Brain pericyte (primary cell): Measurements from ENCODE around the gene NUDT1.

Experiments
- DNase-seq: peaks from one replicate; pipeline ENCODE4 v3.0.0-alpha.2; 2012; ENCODE audit warnings: low read depth, low spot score

Gene NUDT1

DNA sequence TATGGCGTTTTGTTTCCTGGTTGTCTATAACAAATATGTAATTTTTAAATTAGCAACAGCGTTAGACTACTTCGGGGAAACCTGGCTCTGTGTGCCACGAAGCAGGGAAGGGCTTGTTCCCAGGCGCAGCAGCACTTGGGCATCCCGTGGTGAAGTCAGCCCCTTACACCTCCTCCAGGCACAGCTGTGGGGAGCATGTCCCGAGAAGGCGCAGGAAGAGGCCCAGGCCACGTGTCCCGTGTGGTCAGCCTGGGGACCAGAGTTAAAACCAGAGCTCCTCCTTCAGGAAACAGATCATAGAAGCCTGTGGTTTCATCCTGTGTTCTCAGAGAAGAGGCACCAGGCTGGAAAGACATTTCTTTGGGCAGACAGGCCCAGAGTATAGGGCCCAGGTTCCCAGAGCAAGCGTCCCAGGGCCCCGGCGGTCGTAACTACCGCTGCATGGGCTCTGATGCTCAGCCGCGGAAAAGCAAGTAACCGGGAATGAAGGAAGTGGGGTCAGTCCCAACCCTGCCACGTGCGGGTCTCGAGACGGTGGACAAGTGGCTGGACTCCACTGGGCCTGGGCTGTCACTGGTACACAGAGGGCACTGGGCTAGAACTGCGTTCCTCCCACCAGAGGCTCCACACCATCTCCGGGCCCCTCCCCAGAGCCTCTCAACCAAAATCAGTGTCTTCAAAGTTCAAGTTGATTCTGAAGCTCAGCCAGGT is 7.1 kb downstream of the NUDT1 start:
- DNase-seq, result peak; percentile 91

DNA sequence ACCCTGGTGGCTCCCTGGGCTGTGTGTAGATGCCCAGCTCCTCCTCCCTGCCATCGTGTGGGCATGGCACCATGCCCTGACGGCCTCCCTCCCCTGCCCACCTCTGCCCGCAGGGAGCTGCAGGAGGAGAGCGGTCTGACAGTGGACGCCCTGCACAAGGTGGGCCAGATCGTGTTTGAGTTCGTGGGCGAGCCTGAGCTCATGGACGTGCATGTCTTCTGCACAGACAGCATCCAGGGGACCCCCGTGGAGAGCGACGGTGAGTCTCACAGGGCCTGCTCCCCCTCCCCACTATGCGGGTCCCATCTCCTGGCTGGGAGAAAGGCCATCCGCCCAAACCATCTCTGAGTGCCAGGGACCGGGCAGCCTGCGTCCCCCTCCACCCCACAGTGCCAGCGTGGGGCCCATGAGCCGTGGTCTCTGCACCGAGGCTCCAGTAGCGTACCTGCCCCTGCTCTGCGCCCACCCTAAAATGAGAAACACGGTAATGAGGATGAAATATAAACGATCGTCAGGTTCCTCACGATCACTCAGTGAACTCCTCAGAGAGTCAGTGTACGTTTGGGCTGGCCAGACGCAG is 7.8 kb downstream of the NUDT1 start:
- no peak for DNase-seq

DNA sequence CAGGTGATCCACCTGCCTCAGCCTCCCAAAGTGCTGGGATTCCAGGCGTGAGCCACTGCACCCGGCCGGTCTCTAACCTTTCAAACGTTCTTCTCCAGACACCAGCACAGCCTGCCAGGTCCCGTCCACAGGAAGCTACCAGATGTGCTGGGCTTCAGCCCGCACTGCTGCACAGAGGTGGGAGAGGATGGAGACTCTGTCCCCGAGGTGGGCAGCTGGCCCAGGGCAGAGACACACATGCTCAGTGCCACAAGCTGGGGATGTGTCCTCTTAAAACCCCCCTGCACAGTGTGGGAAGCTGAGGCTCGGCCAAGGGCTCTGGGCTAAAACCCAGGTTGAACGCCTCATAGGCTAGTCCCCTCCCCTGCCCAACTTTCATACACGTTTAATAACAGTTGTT is 9.4 kb downstream of the NUDT1 start:
- DNase-seq, result no peak

DNA sequence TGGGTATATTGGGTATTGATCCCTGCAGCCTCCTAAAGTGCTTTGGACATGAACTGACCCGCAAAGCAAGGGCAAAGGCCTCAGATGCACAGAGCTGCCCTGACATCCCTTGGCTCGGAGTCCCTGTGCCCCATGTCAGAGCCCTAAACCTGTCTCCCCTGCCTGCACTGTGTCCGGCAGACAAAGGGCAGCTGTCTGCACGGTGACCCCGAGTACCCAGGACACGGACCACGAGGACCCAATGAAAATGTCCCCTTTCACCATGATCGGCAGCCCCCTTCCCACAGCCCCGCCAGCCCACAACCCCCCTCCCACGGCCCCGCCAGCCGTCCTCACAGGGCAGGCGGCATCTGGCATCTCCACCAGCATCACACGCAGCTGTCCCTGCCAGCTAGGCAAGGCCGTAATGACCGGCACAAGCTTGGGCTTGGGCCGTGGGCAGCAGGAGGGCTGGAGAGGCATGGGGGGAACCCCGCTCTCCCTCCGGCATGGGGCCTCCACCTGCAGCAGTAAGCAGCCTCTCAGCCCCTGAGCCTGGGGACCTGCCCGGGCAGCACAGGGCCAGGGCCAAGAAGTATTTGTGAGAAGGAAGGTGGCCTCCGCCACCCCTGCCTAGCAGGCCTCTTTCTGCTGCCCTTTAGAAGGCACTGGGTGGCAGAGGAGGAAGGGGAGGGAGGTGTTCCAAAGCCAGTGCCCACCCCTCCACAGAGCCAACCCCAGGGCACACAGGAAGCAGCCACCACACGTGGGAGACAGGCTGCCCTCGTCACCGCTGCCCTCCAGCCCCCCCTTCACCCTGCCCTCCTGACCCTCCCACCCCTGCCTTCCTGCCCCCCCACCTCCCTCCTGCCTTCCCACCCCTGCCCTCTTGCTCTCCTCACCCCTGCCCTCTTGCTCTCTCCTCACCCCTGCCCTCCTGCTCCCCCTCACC is 10.1 kb downstream of the NUDT1 start:
- DNase-seq, result no peak

- no peak for DNase-seq
Measured at GRCh38 chr7:2253021-2253420, 11.0 kb downstream of the NUDT1 start.

- no peak for DNase-seq
Measured at GRCh38 chr7:2253525-2254244, 11.7 kb downstream of the NUDT1 start.

- DNase-seq, result no peak
Measured at GRCh38 chr7:2254429-2255144, 12.6 kb downstream of the NUDT1 start.

- no peak for DNase-seq
Measured at GRCh38 chr7:2255145-2256139, 13.4 kb downstream of the NUDT1 start.

DNA sequence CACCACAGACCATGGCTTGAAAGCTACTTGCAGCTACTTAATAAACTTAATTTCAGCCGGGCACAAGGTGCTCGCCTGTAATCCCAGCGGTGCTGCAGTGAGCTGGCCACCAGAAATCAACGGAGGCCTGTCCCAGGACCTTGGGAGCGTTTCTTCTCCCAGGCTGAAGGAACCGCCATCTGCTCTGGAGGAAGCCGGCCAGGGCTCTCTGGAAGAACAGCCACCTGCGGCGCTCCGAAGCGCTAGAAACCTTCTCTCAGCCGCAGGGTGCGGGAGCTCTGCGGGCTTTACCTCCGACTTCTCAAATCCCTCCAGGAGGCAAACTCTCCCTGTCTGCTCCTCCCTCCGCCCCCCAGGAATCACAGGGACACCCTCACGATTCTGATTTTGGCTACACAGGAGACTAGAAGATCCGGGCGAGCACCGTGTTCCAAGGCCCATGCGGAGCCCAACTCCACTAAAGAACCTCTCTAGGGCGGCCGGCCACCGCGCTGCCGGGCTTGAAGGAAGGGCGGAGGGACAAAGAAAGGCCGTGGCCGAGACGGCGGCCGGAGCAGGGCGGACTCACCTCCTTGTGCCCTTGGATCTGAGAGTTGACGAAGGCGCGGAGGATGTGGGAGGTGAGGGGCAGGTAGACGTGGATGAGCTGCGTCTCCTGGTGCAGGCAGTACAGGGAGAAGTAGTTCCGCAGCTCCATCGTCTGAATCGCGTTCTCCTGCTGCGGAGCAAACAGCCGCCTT is 14.4 kb downstream of the NUDT1 start:
- DNase-seq, result no peak

GRCh38 chr7:2257046-2257551 is 15.1 kb downstream of the NUDT1 start:
- DNase-seq, result no peak

DNA sequence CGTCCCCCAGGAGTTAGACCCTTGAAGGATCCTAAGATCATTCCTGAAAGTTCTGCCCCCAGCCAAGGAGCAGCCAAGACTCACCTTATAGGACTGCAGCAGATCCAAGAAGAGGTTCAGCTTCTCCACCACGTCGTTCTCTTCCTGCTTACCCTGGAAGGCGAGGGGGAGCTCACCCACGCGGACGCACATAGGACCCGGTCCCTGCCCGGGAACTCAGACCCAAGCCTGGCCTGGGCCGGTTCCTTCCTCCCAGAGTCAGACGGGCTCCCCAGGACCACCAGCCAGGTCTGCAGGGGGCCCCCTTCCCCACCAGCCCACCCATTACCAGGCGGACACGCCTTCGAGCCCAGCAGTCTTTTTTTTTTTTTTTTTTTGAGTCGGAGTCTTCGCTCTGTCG is 15.6 kb downstream of the NUDT1 start:
- no peak for DNase-seq

DNA sequence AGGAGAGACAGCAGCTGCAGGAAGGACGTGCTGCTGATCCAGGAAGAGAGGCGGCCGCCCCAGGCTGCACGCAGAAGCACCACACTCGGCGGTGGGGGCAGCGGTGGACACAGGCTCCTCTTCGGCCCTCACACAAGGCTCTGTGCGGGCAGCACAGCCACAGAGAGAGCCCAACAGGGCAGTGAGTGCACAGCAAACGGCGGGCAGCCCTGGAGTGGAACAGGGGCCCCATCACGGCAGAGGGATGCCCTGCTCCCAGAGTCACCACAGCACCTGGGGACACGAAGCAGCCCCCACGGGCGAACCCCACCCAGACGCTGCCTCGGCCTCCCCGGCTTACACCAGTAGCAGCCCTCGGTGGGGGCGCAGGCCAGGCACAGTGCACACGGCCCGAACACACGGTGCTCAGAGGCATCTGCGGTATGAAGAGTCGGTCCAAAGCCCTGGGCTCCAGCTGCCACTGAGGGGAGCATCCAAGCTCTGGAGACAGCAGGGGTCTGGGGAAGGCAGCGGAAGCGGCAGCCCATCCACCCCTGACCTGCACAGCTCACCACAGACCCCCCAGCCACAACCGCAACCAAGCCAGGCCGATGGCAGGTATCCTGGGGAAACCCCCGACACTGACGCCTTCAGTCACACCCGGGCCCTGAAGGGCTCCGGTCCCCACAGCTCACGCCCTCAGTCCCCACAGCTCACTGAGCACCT is 16.8 kb downstream of the NUDT1 start:
- no peak for DNase-seq

- no peak for DNase-seq
Measured at GRCh38 chr7:2259480-2259879, 17.5 kb downstream of the NUDT1 start.

GRCh38 chr7:2260820-2261219 is 18.8 kb downstream of the NUDT1 start:
- no peak for DNase-seq

DNA sequence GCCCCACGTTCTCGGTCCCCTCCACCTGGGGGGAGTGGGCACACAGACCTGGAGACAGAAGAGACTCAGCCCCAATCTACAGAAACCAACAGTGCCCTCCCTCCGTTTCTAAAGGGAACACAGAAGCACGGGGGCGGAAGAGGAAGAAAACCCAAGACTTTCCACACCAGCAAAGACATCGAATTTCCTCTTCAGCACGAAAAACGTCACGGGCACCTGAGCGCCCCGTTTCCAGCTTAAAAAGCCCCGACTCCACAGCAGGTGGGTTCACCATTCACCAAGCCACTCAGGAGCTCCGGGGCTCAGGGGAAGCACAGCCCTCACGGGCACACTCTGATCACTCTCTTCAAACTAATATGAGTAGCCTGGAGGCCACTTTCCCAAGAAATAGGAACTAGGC is 19.6 kb downstream of the NUDT1 start:
- DNase-seq, result no peak

DNA sequence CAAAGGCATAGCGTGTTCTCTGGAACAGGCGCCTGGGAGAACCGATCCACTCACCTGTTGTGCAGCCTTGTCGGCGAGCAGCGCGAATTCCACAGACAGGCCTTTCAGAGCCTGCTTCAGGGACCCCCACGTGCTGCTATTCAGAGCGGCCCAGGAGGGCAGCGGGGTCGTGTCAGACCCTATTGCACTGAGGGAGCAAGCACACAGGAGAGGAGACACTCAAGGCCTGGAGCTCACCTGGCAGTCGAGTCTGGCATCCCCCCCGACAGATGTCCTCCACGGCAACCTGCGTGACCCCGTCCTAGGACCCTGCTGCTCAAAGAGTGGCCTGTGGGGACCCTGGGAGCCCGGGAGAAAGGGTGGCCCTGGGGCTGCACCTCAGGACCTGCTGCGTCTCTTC is 21.1 kb downstream of the NUDT1 start:
- no peak for DNase-seq

DNA sequence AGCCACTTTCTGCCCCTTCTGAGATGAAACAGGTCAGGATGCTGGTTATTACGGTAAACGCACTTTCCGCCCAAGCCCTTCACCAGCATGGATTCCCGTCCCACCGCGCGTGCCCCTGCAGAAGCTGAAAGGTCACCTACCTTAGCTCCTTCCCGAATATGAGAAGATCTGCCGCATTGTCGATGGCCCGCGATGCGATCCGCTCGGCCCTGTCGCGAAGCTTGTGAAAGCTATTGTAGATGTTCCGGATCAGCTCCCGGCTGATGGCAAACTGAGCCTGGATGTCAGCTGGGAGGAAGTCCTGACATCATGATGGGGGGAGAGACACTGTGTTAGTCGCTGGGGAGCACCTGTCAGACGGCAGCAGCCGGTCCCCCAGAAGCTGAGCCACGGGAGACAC is 22.1 kb downstream of the NUDT1 start:
- no peak for DNase-seq

DNA sequence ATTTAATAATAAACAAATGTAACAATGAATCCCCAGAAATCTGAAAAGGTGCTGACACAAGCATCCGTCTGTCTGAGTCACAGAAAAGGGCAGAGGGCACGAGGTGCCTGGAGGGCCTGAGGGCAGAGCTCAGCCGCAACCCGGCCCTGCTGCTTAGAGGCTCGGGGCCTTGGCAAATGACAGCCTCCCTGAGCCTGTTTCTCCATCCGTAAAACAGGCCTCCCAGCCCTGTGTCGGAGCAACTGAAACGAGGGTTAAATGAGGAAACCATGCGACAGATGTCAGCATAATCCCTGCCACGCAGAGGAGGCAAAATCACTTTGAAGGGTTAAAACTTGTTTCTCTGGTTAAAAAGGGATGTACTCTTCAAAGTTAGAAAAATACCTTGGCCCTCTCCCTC is 24.9 kb downstream of the NUDT1 start:
- DNase-seq, result no peak
